Kidney epithelial cell (primary cell): ENCODE measurements around the gene PPP4R2. TPM values are rescaled to one million over a fixed set of nuclear protein-coding genes. Genes with fewer than 3 reads are reported as not detected.

ENCODE experiments used
- DNase-seq: peaks from one replicate; pipeline ENCODE4 v3.0.0-alpha.2; 2010; ENCODE audit warnings: low read depth
- H3K27me3 ChIP-seq: 2 replicates; pipeline ENCODE4 v1.6.0; 2011; ENCODE audit warnings: low read length; ENCODE audit not compliant: control insufficient read depth, insufficient read depth
- H3K36me3 ChIP-seq: 2 replicates; pipeline ENCODE4 v1.5.1; 2011; ENCODE audit warnings: low read length; ENCODE audit not compliant: control insufficient read depth, insufficient read depth
- H3K4me3 ChIP-seq: 2 replicates; pipeline ENCODE4 v1.5.1; 2011; ENCODE audit warnings: low read depth, mild to moderate bottlenecking, control low read depth, low read length
- CTCF ChIP-seq: IDR thresholded peaks from 2 replicates; pipeline ENCODE4 v1.5.1; 2011; ENCODE audit warnings: mild to moderate bottlenecking, moderate library complexity, low read length, control low read depth, inconsistent platforms; ENCODE audit not compliant: insufficient read depth, poor library complexity, severe bottlenecking
- total RNA-seq: library from RNA; depleted of rRNA; stranded (reverse); fragments of >200 nt; gene quantifications from 2 replicates; pipeline ENCODE4 v1.2.3, GENCODE V29; 2015

The PPP4R2 gene
- total RNA-seq = 39.4 and 42.5 TPM in 2 replicates

GRCh38 chr3:72996473-72997333 is at the start of gene PPP4R2:
PPP4R2 (plus strand) TSS chr3:72996811; CDS start chr3:72997038, 227 bp downstream.
- DNase-seq = no peak

GRCh38 chr3:72947715-72948490 is 48.7 kb upstream of the PPP4R2 start:
- no peaks in the 10 kb centered on the region for H3K36me3 ChIP-seq
- no peak for TF ChIP-seq CTCF
- no peaks in the 10 kb centered on the region for H3K27me3 ChIP-seq
- no peak overlapping the region for H3K4me3 ChIP-seq
- DNase-seq = no peak

More at GRCh38 chr3:72996473-72997333, at the start of gene PPP4R2:
- no peaks in the 10 kb centered on the region for H3K27me3 ChIP-seq
- H3K36me3 ChIP-seq = no peaks in the 10 kb centered on the region
- TF ChIP-seq CTCF = no peak
- peak within 1 kb of the TSS; percentile 96 for H3K4me3 ChIP-seq

GRCh38 chr3:72949016-72949415 is 47.6 kb upstream of the PPP4R2 start:
- TF ChIP-seq CTCF = no peak
- Histone ChIP-seq H3K4me3 (no peak overlapping the region), H3K27me3 (no peaks in the 10 kb centered on the region), H3K36me3 (no peaks in the 10 kb centered on the region)
- DNase-seq = no peak

GRCh38 chr3:72950372-72950771 is 46.2 kb upstream of the PPP4R2 start:
- H3K4me3 ChIP-seq = no peak overlapping the region
- no peak for DNase-seq
- TF ChIP-seq CTCF = no peak

GRCh38 chr3:72950801-72951200 is 45.8 kb upstream of the PPP4R2 start:
- no peaks in the 10 kb centered on the region for H3K27me3 ChIP-seq
- DNase-seq = no peak
- no peak overlapping the region for H3K4me3 ChIP-seq
- no peaks in the 10 kb centered on the region for H3K36me3 ChIP-seq
- no peak for TF ChIP-seq CTCF

More at GRCh38 chr3:72950372-72950771, 46.2 kb upstream of the PPP4R2 start:
- H3K36me3 ChIP-seq = no peaks in the 10 kb centered on the region
- no peaks in the 10 kb centered on the region for H3K27me3 ChIP-seq
